Measurements from ENCODE around the gene CHN1.
A peak's percentile ranks its signal among the peaks of the same experiment; 100 is the strongest.

CHN1 gene

GRCh38 chr2:175004730-175004979, 526 bp downstream of the CHN1 start:
- Histone ChIP-seq H3K27ac (ENCODE audit: poor library complexity, severe bottlenecking) (no peak overlapping the region), H3K4me1 (ENCODE audit: insufficient read depth, poor library complexity, severe bottlenecking) (peaks cover under 1% of the 10 kb centered on the region), H3K27me3 (ENCODE audit: insufficient read depth, poor library complexity, severe bottlenecking) (peaks cover 25% of the 10 kb centered on the region), H3K9me3 (ENCODE audit: severe bottlenecking) (no peaks in the 10 kb centered on the region), H3K4me3 (ENCODE audit: severe bottlenecking) (peak overlapping the region; percentile 49), H3K36me3 (ENCODE audit: low read depth) (no peaks in the 10 kb centered on the region)
- ATAC-seq (ENCODE audit: low read depth) (peak; percentile 59), DNase-seq (ENCODE audit: low spot score) (no peak)
- no peak for TF ChIP-seq CTCF (IDR thresholded peaks at IDR 0.05; ENCODE audit: poor library complexity, severe bottlenecking)

DNA sequence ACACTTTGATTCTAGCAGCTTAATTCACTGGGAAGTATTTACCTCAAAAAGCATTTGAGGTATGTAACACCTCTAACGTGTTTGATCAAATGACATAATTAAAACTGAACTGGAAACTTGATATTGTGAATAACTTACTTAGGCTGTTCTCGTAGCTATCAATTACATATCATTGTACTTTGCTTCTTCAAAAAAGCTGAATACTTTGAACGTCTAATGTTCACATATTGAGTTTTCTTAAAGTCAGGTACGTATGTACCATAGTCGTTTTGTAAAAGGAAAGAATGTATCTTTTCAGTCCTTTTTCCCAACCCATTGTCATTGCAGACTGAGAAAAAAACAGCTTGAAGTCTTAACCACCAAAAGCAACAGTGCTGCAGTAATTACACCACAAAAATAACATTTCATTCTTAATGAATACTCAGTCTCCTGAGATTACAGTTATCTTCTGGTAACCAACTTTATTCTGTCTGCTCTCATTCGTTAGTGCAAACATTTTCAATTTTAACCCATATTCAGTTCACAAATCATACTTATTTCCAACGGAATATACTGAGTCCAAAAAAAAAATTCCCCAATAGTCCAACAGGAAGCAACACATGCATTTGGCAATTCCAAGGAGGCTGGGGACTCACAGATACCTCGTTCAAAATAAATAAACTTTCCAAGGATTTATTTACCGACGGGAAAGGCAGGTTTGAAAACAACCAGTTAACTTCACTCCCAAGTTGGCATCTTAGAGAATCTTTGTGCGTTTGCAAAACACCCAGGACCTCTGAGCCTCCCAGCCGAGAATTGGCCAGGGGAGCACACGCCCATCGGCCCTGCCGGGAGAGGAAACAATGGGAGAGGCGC, 1.1 kb downstream of the CHN1 start:
- no peaks in the 10 kb centered on the region for H3K36me3 ChIP-seq (ENCODE audit: low read depth)
- DNase-seq (ENCODE audit: low spot score) (no peak), ATAC-seq (ENCODE audit: low read depth) (peak; percentile 21)
- no peak for TF ChIP-seq CTCF (IDR thresholded peaks at IDR 0.05; ENCODE audit: poor library complexity, severe bottlenecking)
- no peaks in the 10 kb centered on the region for H3K9me3 ChIP-seq (ENCODE audit: severe bottlenecking)
- peaks cover 25% of the 10 kb centered on the region for H3K27me3 ChIP-seq (ENCODE audit: insufficient read depth, poor library complexity, severe bottlenecking)
- no peak overlapping the region for H3K27ac ChIP-seq (ENCODE audit: poor library complexity, severe bottlenecking)
- H3K4me1 ChIP-seq (ENCODE audit: insufficient read depth, poor library complexity, severe bottlenecking), result peaks cover 3% of the 10 kb centered on the region
- peak overlapping the region; percentile 49 for H3K4me3 ChIP-seq (ENCODE audit: severe bottlenecking)

DNA sequence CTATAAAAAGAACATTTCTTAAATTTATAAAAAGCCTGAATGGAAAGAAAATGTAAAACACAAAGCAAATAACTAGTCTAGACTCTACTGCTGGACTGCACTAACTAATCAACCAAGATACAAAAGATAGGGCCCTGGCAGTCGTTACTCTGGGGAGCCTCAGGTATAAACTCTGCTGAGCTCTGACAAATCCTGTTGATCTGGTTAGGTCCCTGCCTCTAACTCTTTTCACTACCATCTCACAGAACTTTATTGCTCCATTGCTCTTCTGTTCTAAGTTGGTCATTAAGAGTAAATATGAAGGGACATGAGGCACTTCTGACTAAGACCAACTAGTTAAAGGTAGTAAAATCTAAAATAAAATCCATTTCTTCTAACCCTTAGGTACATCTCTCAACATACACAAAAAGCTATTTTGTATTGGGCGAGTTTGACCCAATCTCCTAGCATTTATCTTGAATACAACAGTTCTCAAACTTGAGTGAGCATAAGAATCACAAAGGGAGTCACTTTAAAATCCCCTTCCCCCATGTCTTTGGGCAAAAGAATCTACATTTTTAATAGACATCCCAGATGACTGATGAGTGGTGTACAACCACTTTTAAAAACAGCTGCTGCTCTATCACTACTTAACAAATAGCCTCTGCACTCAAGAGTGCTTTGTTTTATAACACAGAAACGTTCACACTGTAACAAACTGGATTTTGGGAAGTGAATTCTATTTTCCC, 2.5 kb downstream of the CHN1 start:
- Histone ChIP-seq H3K27me3 (ENCODE audit: insufficient read depth, poor library complexity, severe bottlenecking) (peaks cover 25% of the 10 kb centered on the region), H3K27ac (ENCODE audit: poor library complexity, severe bottlenecking) (no peak overlapping the region), H3K9me3 (ENCODE audit: severe bottlenecking) (no peaks in the 10 kb centered on the region), H3K36me3 (ENCODE audit: low read depth) (no peaks in the 10 kb centered on the region), H3K4me3 (ENCODE audit: severe bottlenecking) (no peak overlapping the region), H3K4me1 (ENCODE audit: insufficient read depth, poor library complexity, severe bottlenecking) (peaks cover 14% of the 10 kb centered on the region)
- ATAC-seq (ENCODE audit: low read depth) (no peak), DNase-seq (ENCODE audit: low spot score) (no peak)
- no peak for TF ChIP-seq CTCF (IDR thresholded peaks at IDR 0.05; ENCODE audit: poor library complexity, severe bottlenecking)

DNA sequence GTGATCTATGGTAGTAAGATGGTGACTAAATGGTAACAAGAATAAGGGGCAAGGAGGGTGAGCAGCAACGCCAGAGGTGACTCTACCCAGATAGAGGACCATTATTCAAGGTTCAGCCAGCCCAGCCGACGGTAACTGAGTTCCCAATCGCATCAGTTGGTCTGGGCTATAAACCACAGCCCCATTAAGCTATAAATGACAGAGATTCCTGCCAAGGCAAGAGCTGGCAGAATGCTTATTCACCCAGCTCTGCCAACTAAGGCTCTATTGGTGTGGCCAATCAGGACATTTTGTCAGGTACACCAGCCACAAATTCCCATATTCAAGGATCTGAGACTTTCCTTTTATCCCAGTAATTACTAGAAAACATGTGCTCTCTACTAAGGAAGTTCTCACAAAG, 3.6 kb downstream of the CHN1 start:
- H3K4me3 ChIP-seq (ENCODE audit: severe bottlenecking), result no peak overlapping the region
- DNase-seq (ENCODE audit: low spot score), result no peak
- H3K9me3 ChIP-seq (ENCODE audit: severe bottlenecking), result no peaks in the 10 kb centered on the region
- peaks cover 17% of the 10 kb centered on the region for H3K27me3 ChIP-seq (ENCODE audit: insufficient read depth, poor library complexity, severe bottlenecking)
- no peaks in the 10 kb centered on the region for H3K36me3 ChIP-seq (ENCODE audit: low read depth)
- H3K27ac ChIP-seq (ENCODE audit: poor library complexity, severe bottlenecking), result no peak overlapping the region
- no peak for ATAC-seq (ENCODE audit: low read depth)
- no peak for TF ChIP-seq CTCF (IDR thresholded peaks at IDR 0.05; ENCODE audit: poor library complexity, severe bottlenecking)
- H3K4me1 ChIP-seq (ENCODE audit: insufficient read depth, poor library complexity, severe bottlenecking), result peaks cover 14% of the 10 kb centered on the region

- H3K36me3 ChIP-seq (ENCODE audit: low read depth), result no peaks in the 10 kb centered on the region
- ATAC-seq (ENCODE audit: low read depth) (no peak), DNase-seq (ENCODE audit: low spot score) (no peak)
- H3K27ac ChIP-seq (ENCODE audit: poor library complexity, severe bottlenecking), result no peak overlapping the region
- H3K4me3 ChIP-seq (ENCODE audit: severe bottlenecking), result no peak overlapping the region
- H3K4me1 ChIP-seq (ENCODE audit: insufficient read depth, poor library complexity, severe bottlenecking), result peaks cover 14% of the 10 kb centered on the region
- H3K27me3 ChIP-seq (ENCODE audit: insufficient read depth, poor library complexity, severe bottlenecking), result no peaks in the 10 kb centered on the region
- no peak for TF ChIP-seq CTCF (IDR thresholded peaks at IDR 0.05; ENCODE audit: poor library complexity, severe bottlenecking)
- H3K9me3 ChIP-seq (ENCODE audit: severe bottlenecking), result no peaks in the 10 kb centered on the region
Observed at GRCh38 chr2:174997110-174997509, 8.1 kb downstream of the CHN1 start.

Data from RWPE2 (cell line).